K562 (cell line): ENCODE data around the gene DZIP3. TPM values are rescaled to one million over a fixed set of nuclear protein-coding genes. Genes with fewer than 3 reads are reported as not detected.

Experiments used
- CBX8 ChIP-seq: fragments of 200-600 bp; sonication (generic); IDR thresholded peaks from 2 replicates; pipeline ENCODE4 v1.6.1; 2012; ENCODE audit warnings: borderline replicate concordance, mixed run types, low read depth, mild to moderate bottlenecking, moderate library complexity, mixed read lengths, low read length, control low read depth, inconsistent platforms; ENCODE audit not compliant: poor library complexity, severe bottlenecking; ENCODE audit errors: extremely low read depth
- CHCHD3 ChIP-seq: fragments of 250-450 bp; sonication (Bioruptor Pico); IDR thresholded peaks from 2 replicates; pipeline ENCODE4 v2.1.2; 2022; ENCODE audit warnings: mild to moderate bottlenecking
- FOXA3 ChIP-seq, 2 experiments: fragments of 450-650 bp in 1 of 2; sonication (generic) in 1 of 2; formaldehyde crosslinking; IDR thresholded peaks in 1 of 2; conservative IDR thresholded peaks in 1 of 2; 2 replicates each; pipeline versions ENCODE4 v1.4.0 to v1.8.0; 2020 to 2022; ENCODE audit warnings: mild to moderate bottlenecking in 2 of 2, missing genetic modification reagents in 1 of 2
- JUN ChIP-seq, 2 experiments: sonication (generic) in 1 of 2; formaldehyde crosslinking in 1 of 2; IDR thresholded peaks; 2 replicates each; pipeline versions ENCODE4 v1.6.1 to v1.8.0; 2012 to 2022; ENCODE audit warnings: borderline replicate concordance in 2 of 2, mild to moderate bottlenecking in 2 of 2, improper control_type of control experiment in 1 of 2, low read depth in 1 of 2, low read length in 1 of 2, missing genetic modification reagents in 1 of 2
- KAT2B ChIP-seq: IDR thresholded peaks from one replicate; pipeline ENCODE4 v1.6.1; 2012; ENCODE audit warnings: low read depth, mild to moderate bottlenecking, control low read depth, inconsistent platforms, low read length, moderate library complexity
- KAT8 ChIP-seq: fragments of 450-650 bp; IDR thresholded peaks from 2 replicates; pipeline ENCODE4 v1.6.1; 2016; ENCODE audit warnings: low read depth, mild to moderate bottlenecking
- MAZ ChIP-seq, 2 experiments: fragments of 450-650 bp in 1 of 2; sonication (generic) in 1 of 2; formaldehyde crosslinking; IDR thresholded peaks in 1 of 2; conservative IDR thresholded peaks in 1 of 2; 2 replicates each; pipeline versions ENCODE4 v1.4.0 to v1.5.0; 2020; ENCODE audit warnings: mild to moderate bottlenecking in 1 of 2, missing genetic modification reagents in 1 of 2
- MCM3 ChIP-seq: fragments of 450-650 bp; IDR thresholded peaks from 2 replicates; pipeline ENCODE4 v1.6.1; 2016
- MEF2A ChIP-seq: IDR thresholded peaks from 2 replicates; pipeline ENCODE4 v1.6.1; 2011; ENCODE audit warnings: low read depth, mild to moderate bottlenecking, low read length, moderate library complexity; ENCODE audit not compliant: control insufficient read depth
- NKRF ChIP-seq: fragments of 450-650 bp; IDR thresholded peaks from 2 replicates; pipeline ENCODE4 v1.6.1; 2016; ENCODE audit warnings: borderline replicate concordance
- SREBF1 ChIP-seq: fragments of 150-350 bp; IDR thresholded peaks from 2 replicates; pipeline ENCODE4 v1.6.1; 2014; ENCODE audit warnings: antibody characterized with exemption, low read depth, low read length, borderline replicate concordance
- ZNF384 ChIP-seq: IDR thresholded peaks from 2 replicates; pipeline ENCODE4 v1.6.1; 2012; ENCODE audit warnings: low read depth, low read length, improper control_type of control experiment
- ZNF512 ChIP-seq: IDR thresholded peaks from 2 replicates; pipeline ENCODE4 v1.6.1; 2016; ENCODE audit warnings: missing genetic modification characterization, missing compliant biosample characterization
- polyA plus RNA-seq, 8 experiments: library from polyadenylated mRNA; depleted of rRNA in 4 of 8; stranded (reverse) in 5 of 8; unstranded in 3 of 8; fragments of >200 nt; fragmentation: Nextera tagmentation in 2 of 8; fragmentation: Illumina TruSeq in 1 of 8; extraction: Ambion mirVana in 2 of 8; extraction: Trizol in 1 of 8; gene quantifications; 2 replicates each; pipeline versions ENCODE4 v1.2.1 to v1.2.3, GENCODE V29; 2011 to 2014; ENCODE audit warnings: inconsistent platforms in 1 of 8, missing spikeins in 1 of 8
- total RNA-seq, 7 experiments: library from RNA; depleted of rRNA in 6 of 7; stranded (reverse); fragments of >200 nt in 6 of 7; fragmentation: Illumina TruSeq in 2 of 7; extraction: Trizol in 2 of 7; gene quantifications; 2 replicates each; pipeline versions ENCODE4 v1.2.1 to v1.2.3, GENCODE V29; 2011 to 2021; ENCODE audit warnings: low replicate concordance in 1 of 7
- TF ChIP-seq, protein P1 (sequence below), 2 experiments: IDR thresholded peaks in 1 of 2; conservative IDR thresholded peaks in 1 of 2; 2 replicates each; pipeline ENCODE4 v1.6.1; 2016; ENCODE audit warnings: low read depth in 2 of 2, mild to moderate bottlenecking in 1 of 2, missing compliant biosample characterization in 1 of 2, missing genetic modification characterization in 1 of 2, moderate library complexity in 1 of 2
- TF ChIP-seq, protein P2 (sequence below): sonication (generic); formaldehyde crosslinking; IDR thresholded peaks from 2 replicates; pipeline ENCODE4 v1.8.0; 2022; ENCODE audit warnings: mild to moderate bottlenecking, missing genetic modification reagents

The DZIP3 gene
- total and polyA plus RNA-seq, 9 of the 15 experiments (the other 6 are each of a cell fraction or from before 2014, with no cell fraction given): 3.5 to 9.7 (median 5.7) TPM

DNA sequence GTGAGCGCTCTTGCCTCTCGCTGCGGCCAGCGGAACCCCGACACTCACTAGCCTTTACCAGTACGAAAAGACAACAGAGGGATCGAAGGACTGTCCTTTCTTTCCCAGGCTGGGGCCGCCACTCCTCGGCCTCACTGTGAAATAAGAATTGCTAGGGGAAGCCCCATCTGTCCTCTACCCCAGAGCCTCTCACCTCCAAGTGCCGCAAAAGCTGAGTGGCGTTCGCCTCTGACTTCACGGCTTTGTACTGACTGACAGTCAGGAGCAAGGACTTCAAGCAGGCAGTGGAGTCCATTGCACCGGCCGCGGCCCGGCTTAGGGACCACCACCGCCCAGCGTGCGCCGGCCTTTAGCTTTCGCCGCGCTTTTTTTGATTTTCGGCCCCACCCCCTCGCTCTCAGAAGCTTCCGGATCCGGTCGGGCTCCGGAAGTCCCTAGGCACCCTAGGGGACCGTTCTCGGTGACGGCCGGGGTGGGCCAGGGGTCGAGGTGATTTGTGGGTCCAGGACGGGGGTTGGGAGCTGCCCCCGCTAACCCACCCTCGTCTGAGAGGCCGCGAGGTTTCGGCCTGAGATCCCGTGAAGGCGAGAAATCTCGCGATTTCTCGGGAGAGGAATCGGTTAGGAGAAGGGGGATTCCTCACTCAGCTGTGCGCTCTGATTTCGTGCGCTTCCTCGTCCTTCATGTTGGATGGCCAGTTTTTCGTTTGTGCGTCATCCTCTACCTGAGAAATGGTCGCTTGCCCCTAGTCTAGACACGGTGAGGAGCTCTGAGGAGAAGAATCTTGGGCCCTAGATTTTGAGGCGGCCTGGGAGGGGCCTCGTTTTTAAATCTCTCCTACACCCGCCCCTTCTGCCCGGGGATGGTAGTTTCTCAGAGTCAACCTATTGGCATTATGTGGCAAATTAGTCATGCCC lies at the start of gene DZIP3, which contains the start of gene CIP2A (continued):
- TF ChIP-seq MEF2A (no peak), SREBF1 (no peak), FOXA3 (CRISPR knock-in tag; conservative IDR thresholded peaks at IDR 0.05 in 1 of 2, IDR thresholded peaks at IDR 0.05 in 1 of 2) (0 out of 4 replicates have a peak, but pooled peaks of 1 of the 2 experiments have one; percentile 55), KAT2B (no peak), ZNF384 (peak; percentile 82), MAZ (CRISPR knock-in tag; conservative IDR thresholded peaks at IDR 0.05 in 1 of 2, IDR thresholded peaks at IDR 0.05 in 1 of 2) (0 out of 4 replicates have a peak, but pooled peaks of 1 of the 2 experiments have one; percentile 56), CHCHD3 (CRISPR knock-in tag) (no peak), JUN (IDR thresholded peaks at IDR 0.05; ENCODE audit: borderline replicate concordance, low read depth, low read length) (0 out of 2 replicates have a peak, but pooled peaks have one; percentile 11), JUN (CRISPR knock-in tag; IDR thresholded peaks at IDR 0.05; ENCODE audit: borderline replicate concordance) (no peak), NKRF (peak; percentile 94), ZNF512 (no peak), CBX8 (no peak), MCM3 (no peak), KAT8 (no peak)
- TF ChIP-seq, protein P1, sequence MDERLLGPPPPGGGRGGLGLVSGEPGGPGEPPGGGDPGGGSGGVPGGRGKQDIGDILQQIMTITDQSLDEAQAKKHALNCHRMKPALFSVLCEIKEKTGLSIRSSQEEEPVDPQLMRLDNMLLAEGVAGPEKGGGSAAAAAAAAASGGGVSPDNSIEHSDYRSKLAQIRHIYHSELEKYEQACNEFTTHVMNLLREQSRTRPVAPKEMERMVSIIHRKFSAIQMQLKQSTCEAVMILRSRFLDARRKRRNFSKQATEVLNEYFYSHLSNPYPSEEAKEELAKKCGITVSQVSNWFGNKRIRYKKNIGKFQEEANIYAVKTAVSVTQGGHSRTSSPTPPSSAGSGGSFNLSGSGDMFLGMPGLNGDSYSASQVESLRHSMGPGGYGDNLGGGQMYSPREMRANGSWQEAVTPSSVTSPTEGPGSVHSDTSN (CRISPR knock-in tag; IDR thresholded peaks at IDR 0.05; ENCODE audit: low read depth): no peak
- TF ChIP-seq, protein P1 (tag; conservative IDR thresholded peaks at IDR 0.05; ENCODE audit: low read depth): peak; percentile 46
- TF ChIP-seq, protein P2, sequence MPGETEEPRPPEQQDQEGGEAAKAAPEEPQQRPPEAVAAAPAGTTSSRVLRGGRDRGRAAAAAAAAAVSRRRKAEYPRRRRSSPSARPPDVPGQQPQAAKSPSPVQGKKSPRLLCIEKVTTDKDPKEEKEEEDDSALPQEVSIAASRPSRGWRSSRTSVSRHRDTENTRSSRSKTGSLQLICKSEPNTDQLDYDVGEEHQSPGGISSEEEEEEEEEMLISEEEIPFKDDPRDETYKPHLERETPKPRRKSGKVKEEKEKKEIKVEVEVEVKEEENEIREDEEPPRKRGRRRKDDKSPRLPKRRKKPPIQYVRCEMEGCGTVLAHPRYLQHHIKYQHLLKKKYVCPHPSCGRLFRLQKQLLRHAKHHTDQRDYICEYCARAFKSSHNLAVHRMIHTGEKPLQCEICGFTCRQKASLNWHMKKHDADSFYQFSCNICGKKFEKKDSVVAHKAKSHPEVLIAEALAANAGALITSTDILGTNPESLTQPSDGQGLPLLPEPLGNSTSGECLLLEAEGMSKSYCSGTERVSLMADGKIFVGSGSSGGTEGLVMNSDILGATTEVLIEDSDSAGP (CRISPR knock-in tag): no peak
